WTC11 (cell line): ENCODE data around the gene CCBE1. TPM values are rescaled to one million over a fixed set of nuclear protein-coding genes. Genes with fewer than 3 reads are reported as not detected.

Experiments used
- ATAC-seq: fragments of 200-7000 bp; cut with Tn5 transposase; 2 replicates; pipeline ENCODE4 v1.10.0; 2021; ENCODE audit warnings: mild to moderate bottlenecking, moderate library complexity
- CTCF ChIA-PET: fragments of 300-600 bp; sonication (Branson Sonifier 250); formaldehyde crosslinking; loops from one replicate; lab custom pipeline; 2021; ENCODE audit warnings: antibody characterized with exemption; lab: Charles Lee
- POLR2A ChIA-PET: fragments of 350-600 bp; sonication (Branson Sonifier 250); formaldehyde crosslinking; loops from one replicate; lab custom pipeline; 2021; ENCODE audit warnings: antibody characterized with exemption; lab: Charles Lee
- DNase-seq: peaks from one replicate; pipeline ENCODE4 v3.0.0; 2021; ENCODE audit warnings: low spot score
- H3K27ac Mint-ChIP-seq: 2 replicates; pipeline ENCODE4 v1.8.0; 2021; ENCODE audit warnings: mixed read lengths
- H3K27me3 Mint-ChIP-seq: 2 replicates; pipeline ENCODE4 v1.8.0; 2021; ENCODE audit warnings: low read depth, mild to moderate bottlenecking, moderate library complexity, mixed read lengths
- H3K36me3 Mint-ChIP-seq: 2 replicates; pipeline ENCODE4 v1.8.0; 2021; ENCODE audit warnings: mixed read lengths
- H3K4me1 Mint-ChIP-seq: 2 replicates; pipeline ENCODE4 v1.8.0; 2022; ENCODE audit warnings: mixed read lengths
- H3K4me3 Mint-ChIP-seq: 2 replicates; pipeline ENCODE4 v1.8.0; 2021; ENCODE audit warnings: mild to moderate bottlenecking, moderate library complexity, mixed read lengths
- H3K9me3 Mint-ChIP-seq: 2 replicates; pipeline ENCODE4 v1.8.0; 2021; ENCODE audit warnings: mixed read lengths
- AFF4 ChIP-seq: sonication (generic); formaldehyde crosslinking; IDR thresholded peaks from 2 replicates; pipeline ENCODE4 v1.8.1; 2023; ENCODE audit warnings: mild to moderate bottlenecking, missing genetic modification reagents, borderline replicate concordance
- CTCF ChIP-seq: fragments of 200-600 bp; IDR thresholded peaks from 2 replicates; pipeline ENCODE4 v1.8.0; 2022; ENCODE audit warnings: antibody characterized with exemption
- E2F1 ChIP-seq: sonication (generic); formaldehyde crosslinking; IDR thresholded peaks from 2 replicates; pipeline ENCODE4 v1.8.0; 2022; ENCODE audit warnings: mild to moderate bottlenecking, missing genetic modification reagents
- EMX1 ChIP-seq: fragments of 250-450 bp; sonication (Bioruptor Pico); IDR thresholded peaks from 2 replicates; pipeline ENCODE4 v1.8.0; 2021; ENCODE audit warnings: mild to moderate bottlenecking
- ESRRA ChIP-seq: sonication (generic); formaldehyde crosslinking; IDR thresholded peaks from 2 replicates; pipeline ENCODE4 v1.8.1; 2022; ENCODE audit warnings: mild to moderate bottlenecking, missing genetic modification reagents, borderline replicate concordance
- HMGA2 ChIP-seq: fragments of 250-450 bp; sonication (Bioruptor Pico); IDR thresholded peaks from 2 replicates; pipeline ENCODE4 v1.4.0; 2021; ENCODE audit warnings: mild to moderate bottlenecking, moderate library complexity
- IRF1 ChIP-seq: sonication (generic); formaldehyde crosslinking; IDR thresholded peaks from 2 replicates; pipeline ENCODE4 v1.8.0; 2023; ENCODE audit warnings: missing genetic modification reagents
- KAT7 ChIP-seq: sonication (generic); formaldehyde crosslinking; IDR thresholded peaks from 2 replicates; pipeline ENCODE4 v1.8.1; 2023; ENCODE audit warnings: missing genetic modification reagents, mild to moderate bottlenecking, borderline replicate concordance
- MXD4 ChIP-seq: fragments of 250-450 bp; sonication (Bioruptor Pico); IDR thresholded peaks from 2 replicates; pipeline ENCODE4 v1.8.0; 2021; ENCODE audit warnings: mild to moderate bottlenecking, moderate library complexity, borderline replicate concordance
- NFE2L1 ChIP-seq: sonication (generic); formaldehyde crosslinking; IDR thresholded peaks from 2 replicates; pipeline ENCODE4 v1.8.1; 2023; ENCODE audit warnings: missing genetic modification reagents
- NFYB ChIP-seq: sonication (generic); formaldehyde crosslinking; conservative IDR thresholded peaks from 2 replicates; pipeline ENCODE4 v1.8.0; 2022; ENCODE audit warnings: low read depth, missing genetic modification reagents
- NR3C1 ChIP-seq: sonication (generic); formaldehyde crosslinking; conservative IDR thresholded peaks from 2 replicates; pipeline ENCODE4 v1.8.1; 2023; ENCODE audit warnings: low read depth, mild to moderate bottlenecking, missing genetic modification reagents
- OVOL2 ChIP-seq: fragments of 250-450 bp; sonication (Bioruptor Pico); IDR thresholded peaks from 2 replicates; pipeline ENCODE4 v1.9.0; 2021; ENCODE audit warnings: mild to moderate bottlenecking, borderline replicate concordance
- PREB ChIP-seq: sonication (generic); formaldehyde crosslinking; IDR thresholded peaks from 2 replicates; pipeline ENCODE4 v1.8.1; 2022; ENCODE audit warnings: mild to moderate bottlenecking, missing genetic modification reagents, moderate library complexity, borderline replicate concordance
- RORB ChIP-seq: fragments of 250-450 bp; sonication (Bioruptor Pico); IDR thresholded peaks from 2 replicates; pipeline ENCODE4 v1.9.0; 2021; ENCODE audit warnings: mild to moderate bottlenecking
- SMAD3 ChIP-seq: sonication (generic); formaldehyde crosslinking; IDR thresholded peaks from 2 replicates; pipeline ENCODE4 v1.8.0; 2022; ENCODE audit warnings: missing genetic modification reagents, mild to moderate bottlenecking, borderline replicate concordance
- SMAD4 ChIP-seq: sonication (generic); formaldehyde crosslinking; IDR thresholded peaks from 2 replicates; pipeline ENCODE4 v1.8.0; 2022; ENCODE audit warnings: mild to moderate bottlenecking, missing genetic modification reagents
- STAT6 ChIP-seq: sonication (generic); formaldehyde crosslinking; conservative IDR thresholded peaks from 2 replicates; pipeline ENCODE4 v1.8.1; 2023; ENCODE audit warnings: mild to moderate bottlenecking, low read depth, missing genetic modification reagents, moderate library complexity
- ZNF121 ChIP-seq: sonication (generic); formaldehyde crosslinking; IDR thresholded peaks from 2 replicates; pipeline ENCODE4 v1.8.0; 2023; ENCODE audit warnings: missing genetic modification reagents
- ZNF317 ChIP-seq: sonication (generic); formaldehyde crosslinking; IDR thresholded peaks from 2 replicates; pipeline ENCODE4 v1.8.1; 2023; ENCODE audit warnings: low read depth, mild to moderate bottlenecking, moderate library complexity, missing genetic modification reagents, borderline replicate concordance
- total RNA-seq: library from RNA; stranded (reverse); gene quantifications from 3 replicates; pipeline ENCODE4 v1.2.3, GENCODE V29; 2021

The CCBE1 gene
- total RNA-seq, 1 experiment from 2014 or later, result 9.7 TPM

- ATAC-seq, result no peak
- CTCF ChIA-PET, result interaction anchor here (1.9 kb wide), 1 partner anchor 32 kb away, joined by 7 read pairs; the partner anchor contains the start of gene CCBE1
- DNase-seq, result no peak
These were observed 31.6 kb upstream of the CCBE1 start for GRCh38 chr18:59728816-59729215.

More at GRCh38 chr18:59728816-59729215, 31.6 kb upstream of the CCBE1 start:
- no peak overlapping the region for H3K4me3 Mint-ChIP-seq
- no peak for TF ChIP-seq CTCF
- no peak for TF ChIP-seq SMAD3 (CRISPR knock-in tag)
- TF ChIP-seq ESRRA, result no peak
- no peak for TF ChIP-seq STAT6 (CRISPR knock-in tag)
- no peak for TF ChIP-seq RORB (CRISPR knock-in tag)
- TF ChIP-seq PREB (CRISPR knock-in tag), result no peak
- TF ChIP-seq EMX1, result no peak
- TF ChIP-seq NR3C1, result no peak
- no peak for TF ChIP-seq MXD4 (CRISPR knock-in tag)
- TF ChIP-seq IRF1 (CRISPR knock-in tag), result no peak
- no peak for TF ChIP-seq HMGA2
- TF ChIP-seq NFYB, result no peak
- no peak for TF ChIP-seq SMAD4 (CRISPR knock-in tag)
- TF ChIP-seq E2F1 (CRISPR knock-in tag), result no peak
- TF ChIP-seq AFF4 (CRISPR knock-in tag), result no peak
- no peak for TF ChIP-seq OVOL2 (CRISPR knock-in tag)
- no peak for TF ChIP-seq ZNF317 (CRISPR knock-in tag)
- no peak for TF ChIP-seq NFE2L1 (CRISPR knock-in tag)
- TF ChIP-seq KAT7 (CRISPR knock-in tag), result no peak
- no peak for TF ChIP-seq ZNF121
- TF ChIP-seq, all 79 proteins: peak for 0
- no peaks in the 10 kb centered on the region for H3K27me3 Mint-ChIP-seq
- H3K27ac Mint-ChIP-seq, result no peak overlapping the region
- no peaks in the 10 kb centered on the region for H3K36me3 Mint-ChIP-seq
- H3K9me3 Mint-ChIP-seq, result no peaks in the 10 kb centered on the region
- POLR2A ChIA-PET, result no interaction called here
- H3K4me1 Mint-ChIP-seq, result peaks cover 11% of the 10 kb centered on the region
